Trophoblast cell (in vitro differentiated cells and primary cell): ENCODE measurements around the gene PADI3. TPM values are rescaled to one million over a fixed set of nuclear protein-coding genes. Genes with fewer than 3 reads are reported as not detected.
A peak's percentile ranks its signal among the peaks of the same experiment; 100 is the strongest.

Source experiments
- DNase-seq, 2 donors: peaks; one replicate each; pipeline ENCODE4 v3.0.0-alpha.2; 2016
- H2AFZ ChIP-seq: 2 replicates; pipeline ENCODE4 v1.6.1; 2013; ENCODE audit warnings: low read length, moderate library complexity, mild to moderate bottlenecking; ENCODE audit not compliant: insufficient read depth, poor library complexity
- H2AK5ac ChIP-seq: 2 replicates; pipeline ENCODE4 v1.6.1; 2013; ENCODE audit warnings: mild to moderate bottlenecking, low read length
- H2BK120ac ChIP-seq: 2 replicates; pipeline ENCODE4 v1.6.1; 2013; ENCODE audit warnings: low read length, mild to moderate bottlenecking, moderate library complexity; ENCODE audit not compliant: insufficient read depth, poor library complexity
- H2BK12ac ChIP-seq: 2 replicates; pipeline ENCODE4 v1.6.1; 2013; ENCODE audit warnings: mild to moderate bottlenecking, low read length, moderate library complexity
- H2BK5ac ChIP-seq: 2 replicates; pipeline ENCODE4 v1.6.1; 2013; ENCODE audit warnings: low read length, low read depth, moderate library complexity, mild to moderate bottlenecking; ENCODE audit not compliant: poor library complexity
- H3K14ac ChIP-seq: 2 replicates; pipeline ENCODE4 v1.6.1; 2013; ENCODE audit warnings: mild to moderate bottlenecking, low read length
- H3K18ac ChIP-seq: 2 replicates; pipeline ENCODE4 v1.6.1; 2013; ENCODE audit warnings: mild to moderate bottlenecking, low read length
- H3K23ac ChIP-seq: 2 replicates; pipeline ENCODE4 v1.6.1; 2013; ENCODE audit warnings: low read length
- H3K27ac ChIP-seq: 2 replicates; pipeline ENCODE4 v1.5.1; 2013; ENCODE audit warnings: low read depth, mild to moderate bottlenecking, inconsistent platforms, low read length, moderate library complexity
- H3K27me3 ChIP-seq: 2 replicates; pipeline ENCODE4 v1.6.1; 2013; ENCODE audit warnings: inconsistent platforms, mild to moderate bottlenecking, low read length, moderate library complexity; ENCODE audit not compliant: insufficient read depth
- H3K36me3 ChIP-seq, 2 experiments: 1 replicate in 1 of 2; 2 replicates in 1 of 2; pipeline ENCODE4 v1.6.1; 2013; ENCODE audit warnings: low read length in 2 of 2, mild to moderate bottlenecking in 2 of 2, moderate library complexity in 1 of 2; ENCODE audit not compliant: insufficient read depth in 2 of 2, control insufficient read depth in 1 of 2
- H3K4ac ChIP-seq: 2 replicates; pipeline ENCODE4 v1.6.1; 2013; ENCODE audit warnings: low read depth, mild to moderate bottlenecking, low read length, moderate library complexity
- H3K4me1 ChIP-seq, 2 experiments: 1 replicate in 1 of 2; 2 replicates in 1 of 2; pipeline ENCODE4 v1.6.1; 2013; ENCODE audit warnings: low read length in 2 of 2, mild to moderate bottlenecking in 2 of 2, moderate library complexity in 1 of 2; ENCODE audit not compliant: insufficient read depth in 2 of 2, control insufficient read depth in 1 of 2
- H3K4me2 ChIP-seq: 2 replicates; pipeline ENCODE4 v1.6.1; 2013; ENCODE audit warnings: inconsistent platforms, mild to moderate bottlenecking, low read length, moderate library complexity
- H3K4me3 ChIP-seq: 2 replicates; pipeline ENCODE4 v1.5.1; 2013; ENCODE audit warnings: mild to moderate bottlenecking, low read depth, low read length, inconsistent platforms
- H3K79me1 ChIP-seq: one replicate; pipeline ENCODE4 v1.6.1; 2013; ENCODE audit warnings: low read length
- H3K79me2 ChIP-seq: 2 replicates; pipeline ENCODE4 v1.6.1; 2013; ENCODE audit warnings: low read length, mild to moderate bottlenecking; ENCODE audit not compliant: control insufficient read depth, insufficient read depth, poor library complexity
- H3K9ac ChIP-seq: 2 replicates; pipeline ENCODE4 v1.6.1; 2013; ENCODE audit warnings: mild to moderate bottlenecking, low read length
- H3K9me3 ChIP-seq: 2 replicates; pipeline ENCODE4 v1.6.1; 2013; ENCODE audit warnings: low read depth, mild to moderate bottlenecking, control low read depth, inconsistent platforms, low read length; ENCODE audit not compliant: insufficient read depth
- H4K12ac ChIP-seq: 2 replicates; pipeline ENCODE4 v1.6.1; 2013; ENCODE audit warnings: low read depth, mild to moderate bottlenecking, low read length, moderate library complexity
- H4K8ac ChIP-seq: 2 replicates; pipeline ENCODE4 v1.6.1; 2013; ENCODE audit warnings: low read depth, mild to moderate bottlenecking, low read length, moderate library complexity
- H4K91ac ChIP-seq: one replicate; pipeline ENCODE4 v1.6.1; 2013; ENCODE audit warnings: low read depth, mild to moderate bottlenecking, low read length, moderate library complexity
- WGBS: extraction: QIAGEN DNeasy Blood & Tissue Kit; methylation state at CpG from one replicate; pipeline ENCODE4 v1.1.7; 2013; ENCODE audit warnings: missing lambda C conversion rate; ENCODE audit not compliant: insufficient read length, insufficient coverage; ENCODE audit errors: extremely low coverage; 5-methylcytosine and 5-hydroxymethylcytosine counted together
- polyA plus RNA-seq: library from polyadenylated mRNA; stranded (reverse); fragments of 200-250 nt; gene quantifications from 2 replicates; pipeline ENCODE4 v1.2.3, GENCODE V29; 2013

Gene PADI3, protein sequence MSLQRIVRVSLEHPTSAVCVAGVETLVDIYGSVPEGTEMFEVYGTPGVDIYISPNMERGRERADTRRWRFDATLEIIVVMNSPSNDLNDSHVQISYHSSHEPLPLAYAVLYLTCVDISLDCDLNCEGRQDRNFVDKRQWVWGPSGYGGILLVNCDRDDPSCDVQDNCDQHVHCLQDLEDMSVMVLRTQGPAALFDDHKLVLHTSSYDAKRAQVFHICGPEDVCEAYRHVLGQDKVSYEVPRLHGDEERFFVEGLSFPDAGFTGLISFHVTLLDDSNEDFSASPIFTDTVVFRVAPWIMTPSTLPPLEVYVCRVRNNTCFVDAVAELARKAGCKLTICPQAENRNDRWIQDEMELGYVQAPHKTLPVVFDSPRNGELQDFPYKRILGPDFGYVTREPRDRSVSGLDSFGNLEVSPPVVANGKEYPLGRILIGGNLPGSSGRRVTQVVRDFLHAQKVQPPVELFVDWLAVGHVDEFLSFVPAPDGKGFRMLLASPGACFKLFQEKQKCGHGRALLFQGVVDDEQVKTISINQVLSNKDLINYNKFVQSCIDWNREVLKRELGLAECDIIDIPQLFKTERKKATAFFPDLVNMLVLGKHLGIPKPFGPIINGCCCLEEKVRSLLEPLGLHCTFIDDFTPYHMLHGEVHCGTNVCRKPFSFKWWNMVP
- not detected in 2 replicates for polyA plus RNA-seq

GRCh38 chr1:17248781-17249180 is at the start of gene PADI3:
Gene PADI3, plus strand, starts transcription at chr1:17249098. Its CDS starts 40 bp downstream, at chr1:17249138.
- Histone ChIP-seq H3K14ac (no peak within 1 kb of the TSS), H3K36me3 (no peaks in the 10 kb centered on the region), H3K9ac (no peak within 1 kb of the TSS), H2BK120ac (no peak within 1 kb of the TSS), H3K23ac (no peak within 1 kb of the TSS), H3K4me2 (no peak within 1 kb of the TSS), H2BK5ac (no peak within 1 kb of the TSS), H3K4me3 (no peak within 1 kb of the TSS), H3K27me3 (no peaks in the 10 kb centered on the region), H2AK5ac (no peak within 1 kb of the TSS), H4K91ac (no peak within 1 kb of the TSS), H3K18ac (no peak within 1 kb of the TSS), H3K9me3 (peaks cover 2% of the 10 kb centered on the region), H4K12ac (no peak within 1 kb of the TSS), H3K4ac (no peak within 1 kb of the TSS), H4K8ac (no peak within 1 kb of the TSS), H2BK12ac (no peak within 1 kb of the TSS), H3K79me1 (no peaks in the 10 kb centered on the region), H3K4me1 (peaks cover 7 to 15% of the 10 kb centered on the region in 2 experiments), H3K27ac (no peak within 1 kb of the TSS), H3K79me2 (no peaks in the 10 kb centered on the region), H2AFZ (no peak within 1 kb of the TSS)
- DNase-seq, result no peak
- no CpG with 5 or more reads among the region's 9 CpGs for WGBS

GRCh38 chr1:17199267-17200044 is 49.4 kb upstream of the PADI3 start:
- no CpG with 5 or more reads among the region's 9 CpGs for WGBS
- H3K23ac ChIP-seq, result no peak overlapping the region
- peak overlapping the region; percentile 28 for H2BK120ac ChIP-seq
- no peak overlapping the region for H2AFZ ChIP-seq
- peaks cover 7 to 8% of the 10 kb centered on the region in 2 experiments for H3K4me1 ChIP-seq
- H3K27ac ChIP-seq, result no peak overlapping the region
- peak overlapping the region; percentile 77 for H4K91ac ChIP-seq
- no peak overlapping the region for H4K8ac ChIP-seq
- peak overlapping the region; percentile 41 for H2BK12ac ChIP-seq
- peak overlapping the region; percentile 72 for H2AK5ac ChIP-seq
- no peak overlapping the region for H3K4me2 ChIP-seq
- H3K36me3 ChIP-seq, result no peaks in the 10 kb centered on the region
- no peak overlapping the region for H3K4me3 ChIP-seq
- no peak overlapping the region for H3K4ac ChIP-seq
- no peak for DNase-seq
- peaks cover 2% of the 10 kb centered on the region for H3K9me3 ChIP-seq
- H2BK5ac ChIP-seq, result no peak overlapping the region
- no peak overlapping the region for H4K12ac ChIP-seq
- peak overlapping the region; percentile 19 for H3K14ac ChIP-seq
- no peaks in the 10 kb centered on the region for H3K79me2 ChIP-seq
- peaks cover 5% of the 10 kb centered on the region for H3K79me1 ChIP-seq
- no peak overlapping the region for H3K18ac ChIP-seq
- no peaks in the 10 kb centered on the region for H3K27me3 ChIP-seq
- no peak overlapping the region for H3K9ac ChIP-seq

DNA sequence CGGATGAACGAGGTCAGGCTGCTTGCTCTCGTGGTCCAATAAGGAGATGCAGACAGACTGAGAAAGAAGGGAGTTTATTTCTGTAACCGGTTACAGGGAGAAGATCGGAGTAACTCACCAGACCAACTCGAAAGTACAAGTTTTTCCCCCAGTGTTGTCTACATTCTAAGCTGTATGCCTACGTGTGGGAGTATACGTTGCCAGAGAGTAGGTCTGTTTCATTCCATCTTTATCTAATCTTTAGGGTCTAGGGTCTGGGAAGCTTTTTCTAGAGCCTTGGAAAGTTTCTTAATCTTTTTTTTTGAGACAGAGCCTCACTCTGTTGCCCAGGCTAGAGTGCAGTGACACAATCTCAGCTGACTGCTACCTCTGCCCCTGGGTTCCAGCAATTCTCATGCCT is 48.7 kb upstream of the PADI3 start:
- no peaks in the 10 kb centered on the region for H3K36me3 ChIP-seq
- H2BK5ac ChIP-seq, result no peak overlapping the region
- no peak overlapping the region for H3K4me2 ChIP-seq
- H3K9ac ChIP-seq, result no peak overlapping the region
- no peak overlapping the region for H4K8ac ChIP-seq
- no peak overlapping the region for H3K4me3 ChIP-seq
- H4K91ac ChIP-seq, result no peak overlapping the region
- no CpG with 5 or more reads among the region's 8 CpGs for WGBS
- no peak overlapping the region for H4K12ac ChIP-seq
- no peak overlapping the region for H2AK5ac ChIP-seq
- H3K79me1 ChIP-seq, result peaks cover 5% of the 10 kb centered on the region
- H2AFZ ChIP-seq, result no peak overlapping the region
- peaks cover 2% of the 10 kb centered on the region for H3K9me3 ChIP-seq
- no peak overlapping the region for H2BK12ac ChIP-seq
- H2BK120ac ChIP-seq, result no peak overlapping the region
- no peaks in the 10 kb centered on the region for H3K79me2 ChIP-seq
- peak in 1 of 2 donors; percentile 69 for DNase-seq
- peaks cover 7 to 8% of the 10 kb centered on the region in 2 experiments for H3K4me1 ChIP-seq
- H3K27ac ChIP-seq, result no peak overlapping the region
- no peaks in the 10 kb centered on the region for H3K27me3 ChIP-seq
- no peak overlapping the region for H3K4ac ChIP-seq
- no peak overlapping the region for H3K23ac ChIP-seq
- H3K14ac ChIP-seq, result no peak overlapping the region
- H3K18ac ChIP-seq, result no peak overlapping the region

- Histone ChIP-seq H3K4ac (no peak overlapping the region), H3K23ac (no peak overlapping the region), H2BK5ac (no peak overlapping the region), H3K4me2 (no peak overlapping the region), H3K79me2 (no peaks in the 10 kb centered on the region), H3K14ac (no peak overlapping the region), H2BK12ac (no peak overlapping the region), H3K27me3 (no peaks in the 10 kb centered on the region), H3K4me3 (no peak overlapping the region), H2AK5ac (no peak overlapping the region), H3K4me1 (peaks cover 7 to 8% of the 10 kb centered on the region in 2 experiments), H2BK120ac (no peak overlapping the region), H3K9ac (no peak overlapping the region), H4K12ac (no peak overlapping the region), H3K18ac (no peak overlapping the region), H3K27ac (no peak overlapping the region), H4K91ac (no peak overlapping the region), H3K36me3 (no peaks in the 10 kb centered on the region), H3K9me3 (peaks cover 2% of the 10 kb centered on the region), H4K8ac (no peak overlapping the region), H3K79me1 (peaks cover 5% of the 10 kb centered on the region), H2AFZ (no peak overlapping the region)
- no CpG with 5 or more reads among the region's 5 CpGs for WGBS
- DNase-seq, result peak; percentile 83 to 97
These were observed 48.1 kb upstream of the PADI3 start for GRCh38 chr1:17200756-17201155.
